ENCODE data around the gene ITLN2.

GRCh38 chr1:160953030-160953429 lies 1.6 kb downstream of the ITLN2 start:
- TF ChIP-seq CTCF (conservative IDR thresholded peaks at IDR 0.05; ENCODE audit: low read length) (no peak), EZH2phosphoT487 (IDR thresholded peaks at IDR 0.05; ENCODE audit: borderline replicate concordance) (no peak)

Data from Loucy (cell line).